Inflammatory macrophage treated with lipopolysaccharide for 1 hour (primary cell): ENCODE measurements around the gene GATB.

Experiments used
- DNase-seq, 2 donors: peaks; one replicate each; pipeline ENCODE4 v3.0.0-alpha.2; 2020 to 2022

GATB gene

GRCh38 chr4:151729731-151730559, 30.9 kb downstream of the GATB start:
- DNase-seq = no peak

GRCh38 chr4:151728679-151729078, 32.1 kb downstream of the GATB start:
- DNase-seq = no peak

GRCh38 chr4:151728006-151728405, 32.8 kb downstream of the GATB start:
- DNase-seq = no peak

- no peak for DNase-seq
Measured at GRCh38 chr4:151727365-151727764, 33.4 kb downstream of the GATB start.

GRCh38 chr4:151725087-151725486, 35.7 kb downstream of the GATB start:
- no peak for DNase-seq

- no peak for DNase-seq
Measured at GRCh38 chr4:151721916-151722315, 38.9 kb downstream of the GATB start.

- DNase-seq = no peak
Measured at GRCh38 chr4:151721466-151721865, 39.3 kb downstream of the GATB start.

- no peak for DNase-seq
Measured at GRCh38 chr4:151719956-151720334, 40.9 kb downstream of the GATB start.

- no peak for DNase-seq
Measured at GRCh38 chr4:151718984-151719955, 41.5 kb downstream of the GATB start.

GRCh38 chr4:151717909-151718628, 42.7 kb downstream of the GATB start:
- no peak for DNase-seq

- DNase-seq = no peak
Measured at GRCh38 chr4:151717314-151717713, 43.5 kb downstream of the GATB start.

GRCh38 chr4:151716324-151716723, 44.5 kb downstream of the GATB start:
- DNase-seq = no peak

GRCh38 chr4:151715881-151716280, 44.9 kb downstream of the GATB start:
- DNase-seq = no peak

GRCh38 chr4:151712777-151713176, 48.0 kb downstream of the GATB start:
- DNase-seq = no peak

GRCh38 chr4:151711646-151712045, 49.2 kb downstream of the GATB start:
- no peak for DNase-seq

GRCh38 chr4:151709587-151709986, 51.2 kb downstream of the GATB start:
- DNase-seq = no peak

GRCh38 chr4:151709071-151709470, 51.7 kb downstream of the GATB start:
- no peak for DNase-seq

- DNase-seq = no peak
Measured at GRCh38 chr4:151708100-151708499, 52.7 kb downstream of the GATB start.

GRCh38 chr4:151703401-151703800, 57.4 kb downstream of the GATB start:
- DNase-seq = no peak

- DNase-seq = peak; percentile 32 to 51
Measured at GRCh38 chr4:151702256-151702655, 58.6 kb downstream of the GATB start.

- no peak for DNase-seq
Measured at GRCh38 chr4:151700566-151701316, 60.1 kb downstream of the GATB start.

GRCh38 chr4:151698213-151698612, 62.6 kb downstream of the GATB start:
- DNase-seq = no peak
